Ramos (cell line): ENCODE measurements around the gene FBF1.
"Not testable (repeated sequence)": the region's sequence is repeated elsewhere in the genome, so short reads cannot be mapped to it uniquely, and the experiment has no call there.

Source experiments
- in situ Hi-C: fragments of 300-500 bp; cut with MboI; formaldehyde crosslinking; loops from one replicate; pipeline ENCODE4 v1.14.3; 2022; ENCODE audit warnings: low sequenced_read_pairs; ENCODE audit not compliant: unreplicated experiment

The FBF1 gene, protein sequence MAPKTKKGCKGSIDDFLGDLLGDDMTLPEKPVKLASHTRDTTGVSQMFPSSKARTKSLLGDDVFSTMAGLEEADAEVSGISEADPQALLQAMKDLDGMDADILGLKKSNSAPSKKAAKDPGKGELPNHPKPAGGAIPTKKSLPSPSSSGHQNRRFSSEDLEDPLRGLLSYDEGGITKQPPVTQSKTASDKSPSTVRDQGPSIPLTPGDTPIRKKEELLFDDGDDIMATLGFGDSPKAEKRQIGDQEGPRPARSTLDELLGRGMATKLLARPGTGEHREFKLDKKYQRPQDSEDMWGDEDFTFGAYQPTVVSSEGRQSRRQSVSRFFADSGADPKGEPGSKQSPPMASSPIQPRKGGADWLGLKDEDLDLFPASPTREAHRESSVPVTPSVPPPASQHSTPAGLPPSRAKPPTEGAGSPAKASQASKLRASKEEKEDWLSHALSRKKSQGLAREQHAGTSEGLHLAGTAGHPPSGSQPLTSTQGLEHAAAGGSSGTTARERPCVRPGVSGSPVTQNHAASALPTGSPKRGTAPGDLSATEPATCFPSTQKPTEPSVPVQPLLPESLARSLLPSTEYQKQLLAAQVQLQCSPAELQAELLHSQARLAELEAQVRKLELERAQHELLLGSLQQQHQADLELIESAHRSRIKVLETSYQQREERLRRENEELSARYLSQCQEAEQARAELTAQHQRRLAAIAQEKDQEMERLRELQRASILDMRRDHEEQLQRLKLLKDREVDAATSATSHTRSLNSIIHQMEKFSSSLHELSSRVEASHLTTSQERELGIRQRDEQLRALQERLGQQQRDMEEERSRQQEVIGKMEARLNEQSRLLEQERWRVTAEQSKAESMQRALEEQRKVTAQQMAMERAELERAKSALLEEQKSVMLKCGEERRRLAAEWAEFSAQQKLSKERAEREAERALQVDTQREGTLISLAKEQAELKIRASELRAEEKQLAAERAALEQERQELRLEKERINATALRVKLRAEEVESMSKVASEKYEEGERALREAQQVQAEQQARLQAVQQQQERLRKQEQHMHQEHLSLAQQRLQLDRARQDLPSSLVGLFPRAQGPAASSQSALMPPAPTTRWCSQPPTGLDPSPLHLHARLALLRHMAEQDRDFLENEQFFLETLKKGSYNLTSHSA

DNA sequence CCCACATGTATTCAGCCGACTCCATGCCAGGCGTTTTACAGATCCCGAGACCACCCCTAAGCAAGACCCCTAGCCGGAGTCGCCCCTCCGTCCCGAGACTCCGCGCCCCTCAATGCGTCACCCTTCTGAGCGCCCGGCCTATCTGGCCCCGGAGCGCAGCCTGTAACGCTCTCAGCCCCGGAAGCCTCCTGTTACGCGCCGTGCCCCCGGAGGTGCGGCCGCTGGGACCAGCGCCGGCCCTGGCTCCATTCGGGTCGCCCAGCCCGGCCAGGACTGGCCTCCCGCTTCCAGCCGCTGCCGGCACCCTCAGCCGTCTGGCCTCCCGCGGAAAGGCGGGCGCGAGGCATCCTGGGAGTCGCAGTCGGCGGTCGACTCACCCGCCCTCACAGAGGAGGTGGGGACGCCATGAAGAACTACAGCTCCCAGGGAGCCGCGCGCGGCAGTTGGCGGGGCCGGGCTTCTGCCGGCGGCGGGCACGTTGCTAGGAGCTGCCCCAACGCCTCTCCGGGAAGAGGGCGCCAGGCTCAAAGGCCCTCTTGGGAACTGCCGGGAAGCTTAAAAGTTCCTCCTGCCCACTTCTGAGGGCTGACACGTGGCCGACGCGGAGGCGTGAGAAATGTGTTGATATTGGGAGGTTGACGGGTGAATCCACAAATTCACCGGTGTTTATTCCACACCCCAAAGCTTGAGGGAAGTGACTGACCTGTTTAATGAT is at the start of gene FBF1:
Gene FBF1, minus strand, starts transcription at position 316 of the 715 bp plus-strand sequence. CDS start 2,893 bp downstream, outside the sequence.
- in situ Hi-C loops, result no loop called here

DNA sequence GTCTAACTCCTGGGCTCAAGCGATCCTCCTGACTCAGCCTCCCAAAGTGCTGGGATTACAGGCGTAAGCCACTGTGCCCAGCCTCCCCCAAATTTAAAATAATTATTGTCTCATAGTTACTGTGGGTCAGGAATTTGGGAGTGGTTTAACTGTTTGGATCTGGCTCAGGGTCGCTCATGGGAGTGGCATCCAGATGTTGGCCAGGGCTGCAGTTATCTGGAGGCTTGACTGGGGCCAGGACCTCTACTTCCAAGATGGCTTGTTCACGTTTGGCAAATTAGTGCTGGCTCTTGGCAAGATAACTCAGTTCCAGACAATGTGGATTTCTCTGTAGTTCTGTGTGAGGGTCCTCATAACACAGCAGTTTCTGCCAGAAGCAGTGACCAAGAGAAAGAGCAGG is 46.2 kb upstream of the FBF1 start:
- in situ Hi-C loops, result no loop called here

GRCh38 chr17:75985986-75986385 is 45.1 kb upstream of the FBF1 start:
- in situ Hi-C loops, result no loop called here

- in situ Hi-C loops, result no loop called here
Observed at GRCh38 chr17:75983501-75984181, 42.8 kb upstream of the FBF1 start.

GRCh38 chr17:75981019-75981615 is 40.3 kb upstream of the FBF1 start:
- in situ Hi-C loops, result no loop called here

DNA sequence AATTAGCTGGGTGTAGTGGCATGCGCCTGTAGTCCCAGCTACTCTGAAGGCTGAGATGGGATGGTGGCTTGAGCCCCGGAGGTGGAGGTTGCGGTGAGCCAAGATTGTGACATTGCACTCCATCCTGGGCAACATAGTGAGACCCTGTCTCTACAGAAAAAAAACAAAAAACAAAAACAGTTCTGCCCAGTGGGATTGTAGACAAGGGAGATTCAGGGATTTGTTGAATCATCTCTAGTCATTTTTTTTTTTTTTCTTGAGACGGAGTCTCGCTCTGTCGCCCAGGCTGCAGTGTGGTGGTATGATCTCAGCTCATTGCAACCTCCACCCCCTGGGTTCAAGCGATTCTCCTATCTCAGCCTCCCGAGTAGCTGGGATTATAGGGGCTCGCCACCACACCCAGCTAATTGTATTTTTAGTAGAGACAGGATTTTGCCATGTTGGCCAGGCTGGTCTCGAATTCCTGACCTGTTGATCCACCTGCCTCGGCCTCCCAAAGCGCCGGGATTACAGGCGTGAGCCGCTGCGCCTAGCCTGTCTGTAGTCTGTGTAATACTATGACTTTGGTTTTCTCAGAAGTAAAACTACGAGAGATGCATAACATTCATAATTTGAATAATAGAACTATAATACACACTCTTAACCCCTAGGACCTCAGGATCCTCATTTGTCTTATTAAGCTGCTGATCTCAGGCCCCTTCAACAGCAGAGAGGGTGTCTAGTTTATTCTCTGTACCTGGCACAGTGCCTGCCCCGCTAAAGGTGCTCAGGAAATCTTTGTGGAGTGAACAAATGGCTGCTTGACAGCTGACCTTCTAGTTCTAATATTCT is 39.6 kb upstream of the FBF1 start:
- in situ Hi-C loops, result no loop called here

- in situ Hi-C loops, result no loop called here
Observed at GRCh38 chr17:75979705-75980187, 38.9 kb upstream of the FBF1 start.

- in situ Hi-C loops, result no loop called here
Observed at GRCh38 chr17:75978938-75979704, 38.3 kb upstream of the FBF1 start, which contains the start of the genes ACOX1 and TEN1. ACOX1 (minus strand) TSS chr17:75979166; CDS start chr17:75979073, 93 bp downstream. TEN1 (plus strand) TSS chr17:75979240; CDS start chr17:75986193, 6,953 bp downstream.

- in situ Hi-C loops, result no loop called here
Observed at GRCh38 chr17:75976175-75976848, 35.5 kb upstream of the FBF1 start.

- in situ Hi-C loops, result no loop called here
Observed at GRCh38 chr17:75975757-75976174, 34.9 kb upstream of the FBF1 start.

GRCh38 chr17:75975187-75975586 is 34.3 kb upstream of the FBF1 start:
- in situ Hi-C loops, result not testable (repeated sequence)

GRCh38 chr17:75970626-75971025 is 29.8 kb upstream of the FBF1 start:
- in situ Hi-C loops, result no loop called here

DNA sequence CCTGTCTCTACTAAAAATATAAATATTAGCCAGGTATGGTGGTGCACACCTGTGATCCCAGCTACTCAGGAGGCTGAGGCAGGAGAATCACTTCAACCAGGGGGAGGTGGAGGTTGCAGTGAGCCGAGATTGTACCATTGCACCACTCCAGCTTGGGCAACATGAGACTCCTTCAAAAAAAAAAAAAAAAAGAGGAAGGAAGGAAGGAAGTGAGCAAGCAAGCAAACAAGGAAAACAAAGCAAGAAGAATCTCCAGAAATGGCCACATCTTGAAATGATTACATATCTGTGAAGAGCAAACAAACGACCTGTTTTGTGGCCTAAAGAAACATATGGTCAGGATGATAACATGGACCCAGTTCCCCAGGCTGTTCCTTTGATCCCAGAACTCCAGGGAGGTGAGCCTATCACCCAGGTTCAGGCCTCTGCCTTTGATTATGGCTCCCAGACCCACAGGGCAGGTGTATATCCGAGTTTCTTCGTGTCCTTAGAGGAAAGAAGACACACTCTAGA is 29.2 kb upstream of the FBF1 start:
- in situ Hi-C loops, result no loop called here

DNA sequence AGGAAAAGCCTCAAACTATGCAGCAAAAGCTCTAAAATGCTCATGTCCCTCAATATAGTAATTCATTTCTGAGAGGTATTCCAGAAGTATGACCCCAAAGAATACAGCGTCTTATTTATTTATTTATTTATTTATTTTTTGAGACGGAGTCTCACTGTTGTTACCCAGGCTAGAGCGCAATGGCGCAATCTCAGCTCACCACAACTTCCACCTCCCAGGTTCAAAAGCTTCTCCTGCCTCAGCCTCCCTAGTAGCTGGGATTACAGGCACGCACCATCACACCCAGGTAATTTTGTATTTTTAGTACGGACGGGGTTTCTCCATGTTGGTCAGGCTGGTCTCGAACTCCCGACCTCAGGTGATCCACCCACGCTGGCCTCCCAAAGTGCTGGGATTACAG is 28.2 kb upstream of the FBF1 start:
- in situ Hi-C loops, result not testable (repeated sequence)

DNA sequence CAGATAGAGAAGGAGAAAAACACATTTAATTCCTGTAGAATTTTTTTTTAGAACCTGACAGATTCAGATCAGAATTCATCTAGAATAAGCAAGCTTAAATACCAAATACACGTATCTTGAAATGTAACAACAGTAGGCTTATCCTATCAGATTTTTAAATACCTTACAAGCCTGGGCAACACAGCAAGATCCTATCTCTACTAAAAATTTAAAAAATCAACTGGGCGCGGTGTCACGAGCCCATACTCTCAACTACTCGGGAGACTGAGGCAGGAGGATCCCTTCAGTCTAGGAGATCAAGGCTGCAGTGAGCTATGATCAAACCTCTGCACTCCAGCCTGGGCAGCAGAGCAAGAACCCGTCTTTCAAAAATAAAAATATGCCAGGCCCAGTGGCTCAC is 24.6 kb upstream of the FBF1 start:
- in situ Hi-C loops, result no loop called here

DNA sequence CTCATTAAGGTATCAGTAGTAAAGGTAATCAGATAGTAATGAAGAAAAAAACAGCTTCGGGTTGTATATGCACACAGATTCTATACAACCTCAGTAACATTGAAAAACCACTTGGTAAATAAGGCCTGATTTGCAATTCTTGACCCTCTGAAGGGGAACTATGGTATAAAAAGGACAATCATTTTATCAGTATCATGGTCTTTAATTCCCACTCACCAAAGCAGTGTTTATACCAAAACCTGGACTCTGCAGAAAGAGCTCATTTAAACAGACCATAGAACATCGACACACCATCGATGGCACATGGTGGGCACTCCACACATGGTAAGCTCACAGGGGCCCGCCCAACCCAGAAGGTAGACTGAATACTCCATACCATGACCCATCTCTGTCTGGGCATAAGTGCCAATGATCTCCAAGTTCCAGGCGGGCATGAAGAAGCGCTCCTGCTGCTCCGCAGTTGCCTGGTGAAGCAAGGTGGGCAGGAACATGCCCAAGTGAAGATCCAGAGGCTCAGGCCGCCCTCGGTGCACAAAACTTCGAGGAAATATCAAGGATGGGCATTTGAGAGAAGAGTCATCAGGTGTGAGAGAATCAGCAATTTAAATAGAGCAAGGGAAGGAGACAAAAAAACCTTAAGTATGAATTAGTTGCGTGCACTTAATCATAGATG is 19.1 kb upstream of the FBF1 start:
- in situ Hi-C loops, result no loop called here
